Astrocyte (in vitro differentiated cells and primary cell): ENCODE measurements around the gene BMP8A. TPM values are rescaled to one million over a fixed set of nuclear protein-coding genes. Genes with fewer than 3 reads are reported as not detected.
"Not testable (repeated sequence)": the region's sequence is repeated elsewhere in the genome, so short reads cannot be mapped to it uniquely, and the experiment has no call there.

Experiments
- DNase-seq: peaks from one replicate; pipeline ENCODE4 v3.0.0-alpha.2; 2010; ENCODE audit warnings: low read depth
- FAIRE-seq: peaks from 2 replicates; lab custom pipeline; 2011; peaks lifted over from hg19 to GRCh38; lab: Jason Lieb, UNC
- H2AFZ ChIP-seq: 2 replicates; pipeline ENCODE4 v1.6.0; 2012; ENCODE audit warnings: low read depth, low read length, inconsistent platforms
- H3K27ac ChIP-seq: 2 replicates; pipeline ENCODE4 v1.5.1; 2011; ENCODE audit warnings: low read depth, low read length, inconsistent platforms
- H3K27me3 ChIP-seq: 2 replicates; pipeline ENCODE4 v1.6.0; 2011; ENCODE audit warnings: low read length, inconsistent platforms; ENCODE audit not compliant: insufficient read depth
- H3K36me3 ChIP-seq: 2 replicates; pipeline ENCODE4 v1.5.1; 2011; ENCODE audit warnings: low read length, inconsistent platforms; ENCODE audit not compliant: insufficient read depth
- H3K4me1 ChIP-seq: 2 replicates; pipeline ENCODE4 v1.5.1; 2011; ENCODE audit warnings: low read length, inconsistent platforms; ENCODE audit not compliant: insufficient read depth
- H3K4me2 ChIP-seq: 2 replicates; pipeline ENCODE4 v1.6.0; 2012; ENCODE audit warnings: low read length, inconsistent platforms
- H3K4me3 ChIP-seq: 2 replicates; pipeline ENCODE4 v1.5.1; 2011; ENCODE audit warnings: low read depth, mild to moderate bottlenecking, low read length, inconsistent platforms; ENCODE audit not compliant: insufficient read depth
- H3K79me2 ChIP-seq: 2 replicates; pipeline ENCODE4 v1.6.0; 2012; ENCODE audit warnings: mild to moderate bottlenecking, low read length, inconsistent platforms; ENCODE audit not compliant: insufficient read depth
- H3K9ac ChIP-seq: 2 replicates; pipeline ENCODE4 v1.6.0; 2012; ENCODE audit warnings: mild to moderate bottlenecking, low read length, inconsistent platforms
- H3K9me3 ChIP-seq: 2 replicates; pipeline ENCODE4 v1.5.1; 2012; ENCODE audit warnings: low read depth, mild to moderate bottlenecking, low read length, inconsistent platforms; ENCODE audit not compliant: insufficient read depth
- H4K20me1 ChIP-seq: 2 replicates; pipeline ENCODE4 v1.6.0; 2012; ENCODE audit warnings: low read length, inconsistent platforms; ENCODE audit not compliant: insufficient read depth
- H3K27ac Mint-ChIP-seq: one replicate; pipeline ENCODE4 v1.8.0; 2021; ENCODE audit warnings: mild to moderate bottlenecking, mixed read lengths; ENCODE audit not compliant: unreplicated experiment
- H3K27me3 Mint-ChIP-seq: one replicate; pipeline ENCODE4 v1.8.0; 2021; ENCODE audit warnings: low read depth, mixed read lengths; ENCODE audit not compliant: unreplicated experiment
- H3K36me3 Mint-ChIP-seq: one replicate; pipeline ENCODE4 v1.8.0; 2021; ENCODE audit warnings: low read depth, mixed read lengths; ENCODE audit not compliant: unreplicated experiment
- H3K4me1 Mint-ChIP-seq: one replicate; pipeline ENCODE4 v1.8.0; 2021; ENCODE audit warnings: low read depth, mixed read lengths; ENCODE audit not compliant: unreplicated experiment
- H3K4me3 Mint-ChIP-seq: one replicate; pipeline ENCODE4 v1.8.0; 2021; ENCODE audit warnings: mild to moderate bottlenecking, moderate library complexity, mixed read lengths; ENCODE audit not compliant: unreplicated experiment
- H3K9me3 Mint-ChIP-seq: one replicate; pipeline ENCODE4 v1.8.0; 2021; ENCODE audit warnings: mild to moderate bottlenecking, mixed read lengths; ENCODE audit not compliant: unreplicated experiment
- EZH2 ChIP-seq: IDR thresholded peaks from 2 replicates; pipeline ENCODE4 v1.6.1; 2012; ENCODE audit warnings: mild to moderate bottlenecking, low read length, inconsistent platforms; ENCODE audit not compliant: insufficient read depth
- total RNA-seq: library from RNA; stranded (reverse); gene quantifications from 2 replicates; pipeline ENCODE4 v1.2.1, GENCODE V29; 2021
- TF ChIP-seq, protein P1 (sequence below): IDR thresholded peaks from 2 replicates; pipeline ENCODE4 v1.5.1; 2011; ENCODE audit warnings: low read depth, mild to moderate bottlenecking, inconsistent platforms, low read length, moderate library complexity; ENCODE audit not compliant: insufficient read depth

BMP8A gene
- total RNA-seq, 1 donor from 2014 or later = 0.84 TPM

DNA sequence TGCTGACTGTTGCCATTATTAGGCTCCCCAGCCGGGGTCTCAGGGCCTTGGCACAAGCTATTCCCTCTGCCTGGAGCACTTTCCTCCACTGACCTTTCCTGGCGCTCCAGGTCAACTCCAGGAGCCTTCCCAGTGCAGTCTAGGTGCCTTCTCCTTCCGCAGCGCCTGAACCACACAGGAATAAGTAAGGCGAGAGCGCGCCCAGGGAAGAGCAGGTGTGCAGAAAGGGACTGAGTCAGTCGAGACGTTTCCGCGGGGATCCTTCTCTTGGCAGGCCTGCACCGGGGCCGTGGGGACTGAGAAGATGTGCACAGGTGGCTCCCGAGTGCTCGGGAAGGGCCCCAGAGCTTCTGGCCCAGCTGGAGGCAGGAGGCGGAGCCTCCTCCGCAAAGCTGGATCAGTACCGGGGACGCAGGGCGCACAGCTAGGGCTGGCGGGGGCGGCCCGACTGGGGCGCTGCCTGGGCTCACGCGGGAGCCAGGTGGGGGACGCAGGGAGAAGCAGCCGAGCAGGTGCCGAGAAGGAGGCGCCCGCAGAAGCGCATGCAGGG is 765 bp upstream of the BMP8A start:
- Histone ChIP-seq H3K9ac (no peak overlapping the region), H3K4me3 (peak overlapping the region; percentile 46), H3K9me3 (no peaks in the 10 kb centered on the region), H4K20me1 (peaks cover 30% of the 10 kb centered on the region), H3K79me2 (no peaks in the 10 kb centered on the region), H2AFZ (no peak overlapping the region), H3K4me2 (peak overlapping the region; percentile 82), H3K27ac (no peak overlapping the region), H3K36me3 (peaks cover 19% of the 10 kb centered on the region), H3K4me1 (no peaks in the 10 kb centered on the region), H3K27me3 (peaks cover 7% of the 10 kb centered on the region)
- DNase-seq = no peak
- peaks cover 24% of the 10 kb centered on the region for H3K27me3 Mint-ChIP-seq
- no peak overlapping the region for H3K27ac Mint-ChIP-seq
- H3K9me3 Mint-ChIP-seq = no peaks in the 10 kb centered on the region
- TF ChIP-seq, protein P1, sequence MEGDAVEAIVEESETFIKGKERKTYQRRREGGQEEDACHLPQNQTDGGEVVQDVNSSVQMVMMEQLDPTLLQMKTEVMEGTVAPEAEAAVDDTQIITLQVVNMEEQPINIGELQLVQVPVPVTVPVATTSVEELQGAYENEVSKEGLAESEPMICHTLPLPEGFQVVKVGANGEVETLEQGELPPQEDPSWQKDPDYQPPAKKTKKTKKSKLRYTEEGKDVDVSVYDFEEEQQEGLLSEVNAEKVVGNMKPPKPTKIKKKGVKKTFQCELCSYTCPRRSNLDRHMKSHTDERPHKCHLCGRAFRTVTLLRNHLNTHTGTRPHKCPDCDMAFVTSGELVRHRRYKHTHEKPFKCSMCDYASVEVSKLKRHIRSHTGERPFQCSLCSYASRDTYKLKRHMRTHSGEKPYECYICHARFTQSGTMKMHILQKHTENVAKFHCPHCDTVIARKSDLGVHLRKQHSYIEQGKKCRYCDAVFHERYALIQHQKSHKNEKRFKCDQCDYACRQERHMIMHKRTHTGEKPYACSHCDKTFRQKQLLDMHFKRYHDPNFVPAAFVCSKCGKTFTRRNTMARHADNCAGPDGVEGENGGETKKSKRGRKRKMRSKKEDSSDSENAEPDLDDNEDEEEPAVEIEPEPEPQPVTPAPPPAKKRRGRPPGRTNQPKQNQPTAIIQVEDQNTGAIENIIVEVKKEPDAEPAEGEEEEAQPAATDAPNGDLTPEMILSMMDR = no peak
- TF ChIP-seq EZH2 = no peak
- peaks cover 6% of the 10 kb centered on the region for H3K36me3 Mint-ChIP-seq
- H3K4me1 Mint-ChIP-seq = peaks cover 3% of the 10 kb centered on the region
- H3K4me3 Mint-ChIP-seq = peak overlapping the region; percentile 40
- FAIRE-seq = no peak

DNA sequence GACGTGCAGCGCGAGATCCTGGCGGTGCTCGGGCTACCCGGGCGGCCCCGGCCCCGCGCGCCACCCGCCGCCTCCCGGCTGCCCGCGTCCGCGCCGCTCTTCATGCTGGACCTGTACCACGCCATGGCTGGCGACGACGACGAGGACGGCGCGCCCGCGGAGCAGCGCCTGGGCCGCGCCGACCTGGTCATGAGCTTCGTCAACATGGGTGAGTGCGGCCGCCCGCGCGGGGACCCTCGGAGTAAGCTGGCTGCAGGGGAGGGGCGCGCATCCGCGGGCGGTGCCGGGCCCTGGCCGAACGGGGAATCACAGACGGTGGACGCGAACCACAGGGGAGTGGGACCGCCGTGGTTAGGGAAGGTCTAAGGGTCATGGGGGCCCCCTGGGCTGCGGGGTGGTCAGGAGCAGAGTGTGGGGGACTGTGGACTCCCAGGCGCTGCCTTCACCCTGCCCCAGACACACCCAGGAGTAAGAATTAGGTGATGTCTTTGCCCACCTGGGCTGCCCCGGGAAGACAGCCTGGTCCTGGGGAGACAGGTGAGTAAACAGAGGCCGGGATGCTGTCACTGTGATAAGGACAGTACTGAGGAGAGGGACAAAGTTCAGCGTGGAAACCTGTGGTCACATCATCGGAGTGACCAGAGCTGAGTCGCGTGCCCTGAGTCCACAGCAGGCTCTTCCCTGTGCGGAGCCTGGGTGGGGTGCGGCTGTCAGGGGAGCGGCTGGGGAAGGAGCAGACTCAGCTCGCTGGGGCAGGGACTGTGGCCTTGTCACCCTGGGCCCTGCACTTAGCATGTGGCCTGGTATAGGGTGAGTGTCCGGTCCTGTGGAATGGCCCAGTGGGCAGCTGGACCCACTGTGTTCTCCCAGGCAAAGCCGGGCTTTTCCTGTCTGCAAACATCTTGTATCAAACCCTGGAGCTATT is 944 bp downstream of the BMP8A start:
- not testable (repeated sequence) for H3K4me3 ChIP-seq, H3K27ac ChIP-seq, H3K36me3 Mint-ChIP-seq, H3K27ac Mint-ChIP-seq, H3K79me2 ChIP-seq, H3K9me3 ChIP-seq, DNase-seq, H3K9ac ChIP-seq, H3K4me1 Mint-ChIP-seq, FAIRE-seq, H3K4me1 ChIP-seq, H3K27me3 ChIP-seq, H3K36me3 ChIP-seq, H3K9me3 Mint-ChIP-seq, H2AFZ ChIP-seq
- Histone ChIP-seq H3K4me2 (peak overlapping the region; percentile 82), H4K20me1 (peaks cover 23% of the 10 kb centered on the region)
- peaks cover 24% of the 10 kb centered on the region for H3K27me3 Mint-ChIP-seq
- TF ChIP-seq EZH2 = peak; percentile 28
- H3K4me3 Mint-ChIP-seq = peak overlapping the region; percentile 66

DNA sequence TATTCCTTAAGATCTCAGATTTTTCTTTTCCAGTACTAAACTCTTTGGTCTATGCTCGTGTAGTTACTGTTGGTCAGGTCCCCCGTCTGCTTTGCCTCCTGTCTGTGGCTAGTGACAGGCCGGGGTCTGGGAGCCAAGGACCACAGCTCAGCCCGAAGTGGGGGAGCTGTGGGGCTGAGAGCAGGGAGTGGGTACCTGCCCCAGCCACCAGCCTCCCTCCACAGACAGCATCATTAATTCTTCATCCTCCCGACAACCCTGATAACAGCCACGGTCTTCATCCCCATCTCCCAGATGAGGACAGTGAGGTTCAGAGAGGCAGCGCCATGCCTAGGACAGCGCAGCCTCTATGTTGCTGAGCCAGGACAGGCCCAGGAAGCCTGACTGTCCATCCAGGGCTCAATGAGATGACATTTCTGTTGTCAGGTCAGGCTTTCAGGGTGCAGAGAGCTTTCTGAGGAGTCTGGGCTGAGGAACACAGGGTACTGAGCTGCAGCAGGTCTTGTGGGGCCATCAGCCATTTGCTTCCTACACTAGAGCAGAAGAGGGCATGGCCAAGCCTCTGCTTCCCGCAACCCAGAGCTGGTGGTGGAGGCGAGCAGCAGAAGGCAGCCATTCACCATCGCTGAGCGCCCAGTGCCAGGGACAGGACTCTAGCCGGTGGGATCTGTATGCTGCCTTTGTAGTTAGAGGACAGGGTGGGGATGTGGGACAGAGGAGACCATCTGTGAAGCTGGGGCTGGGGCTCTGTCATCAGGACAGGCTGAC is 1.8 kb downstream of the BMP8A start:
- peaks cover 26% of the 10 kb centered on the region for H3K27me3 Mint-ChIP-seq
- not testable (repeated sequence) for H3K79me2 ChIP-seq

More for the DNA sequence above, 1.8 kb downstream of the BMP8A start:
- not testable (repeated sequence) for H3K36me3 Mint-ChIP-seq, H3K4me3 ChIP-seq, H3K36me3 ChIP-seq, H3K9ac ChIP-seq, H3K27ac ChIP-seq, H3K27me3 ChIP-seq, H3K4me2 ChIP-seq, H2AFZ ChIP-seq, H3K4me1 Mint-ChIP-seq, H3K27ac Mint-ChIP-seq, H3K9me3 Mint-ChIP-seq, DNase-seq, H3K4me1 ChIP-seq, H3K9me3 ChIP-seq
- peaks cover 18% of the 10 kb centered on the region for H4K20me1 ChIP-seq
- peak overlapping the region; percentile 54 for H3K4me3 Mint-ChIP-seq
- peak; percentile 17 for FAIRE-seq
